MM.1S (cell line): Measurements from ENCODE around the gene SLC38A8.

Experiments used
- DNase-seq: peaks from one replicate; pipeline ENCODE4 v3.0.0-alpha.2; 2015
- H2AFZ ChIP-seq: fragments of 300-600 bp; sonication (generic); 2 replicates; pipeline ENCODE4 v1.6.0; 2016; ENCODE audit warnings: antibody characterized with exemption, low read length
- H3F3A ChIP-seq: fragments of 300-600 bp; sonication (generic); 2 replicates; pipeline ENCODE4 v1.6.1; 2016; ENCODE audit warnings: mild to moderate bottlenecking, antibody characterized with exemption, low read length, moderate library complexity, mixed read lengths; ENCODE audit not compliant: insufficient read depth
- H3K27ac ChIP-seq: fragments of 300-600 bp; sonication (generic); 2 replicates; pipeline ENCODE4 v1.5.1; 2016; ENCODE audit warnings: mild to moderate bottlenecking, low read length
- H3K27me3 ChIP-seq: fragments of 300-600 bp; sonication (generic); replicated peaks from 2 replicates; pipeline ENCODE4 v1.6.0; 2016; ENCODE audit warnings: low read length; ENCODE audit not compliant: insufficient read depth
- H3K36me3 ChIP-seq: fragments of 300-600 bp; sonication (generic); replicated peaks from 2 replicates; pipeline ENCODE4 v1.6.1; 2016; ENCODE audit warnings: mild to moderate bottlenecking, low read length, mixed read lengths; ENCODE audit not compliant: insufficient read depth
- H3K4me1 ChIP-seq: fragments of 300-600 bp; sonication (generic); 2 replicates; pipeline ENCODE4 v1.6.1; 2016; ENCODE audit warnings: low read length, mixed read lengths
- H3K4me2 ChIP-seq: fragments of 300-600 bp; sonication (generic); 2 replicates; pipeline ENCODE4 v1.6.0; 2016; ENCODE audit warnings: low read depth, low read length
- H3K4me3 ChIP-seq: fragments of 300-600 bp; sonication (generic); 2 replicates; pipeline ENCODE4 v1.5.1; 2016; ENCODE audit warnings: low read length, mixed read lengths
- H3K79me2 ChIP-seq: fragments of 300-600 bp; sonication (generic); 2 replicates; pipeline ENCODE4 v1.6.1; 2016; ENCODE audit warnings: mixed run types, low read length, mixed read lengths
- H3K9ac ChIP-seq: fragments of 300-600 bp; sonication (generic); 2 replicates; pipeline ENCODE4 v1.6.1; 2016; ENCODE audit warnings: low read length, mixed read lengths
- H3K9me2 ChIP-seq: fragments of 300-600 bp; sonication (generic); replicated peaks from 2 replicates; pipeline ENCODE4 v1.6.1; 2016; ENCODE audit warnings: mild to moderate bottlenecking, low read length, mixed read lengths; ENCODE audit not compliant: insufficient read depth
- H3K9me3 ChIP-seq: fragments of 300-600 bp; sonication (generic); replicated peaks from 2 replicates; pipeline ENCODE4 v1.6.1; 2016; ENCODE audit warnings: mild to moderate bottlenecking, low read length, mixed read lengths; ENCODE audit not compliant: insufficient read depth
- H4K20me1 ChIP-seq: fragments of 300-600 bp; sonication (generic); 2 replicates; pipeline ENCODE4 v1.6.1; 2016; ENCODE audit warnings: mild to moderate bottlenecking, low read length, moderate library complexity, mixed read lengths; ENCODE audit not compliant: insufficient read depth
- EZH2 ChIP-seq: fragments of 300-600 bp; sonication (generic); optimal IDR thresholded peaks from 2 replicates; pipeline ENCODE3; 2017; ENCODE audit warnings: low read depth, mild to moderate bottlenecking, antibody characterized with exemption, low read length, mixed read lengths
- EZH2phosphoT487 ChIP-seq: fragments of 300-600 bp; sonication (generic); IDR thresholded peaks from 2 replicates; pipeline ENCODE4 v1.6.1; 2018; ENCODE audit warnings: antibody characterized with exemption, low read length
- TF ChIP-seq, protein P1 (sequence below): fragments of 300-600 bp; sonication (generic); IDR thresholded peaks from 2 replicates; pipeline ENCODE4 v1.5.1; 2016; ENCODE audit warnings: antibody characterized with exemption, low read length, mixed read lengths

SLC38A8 gene

DNA sequence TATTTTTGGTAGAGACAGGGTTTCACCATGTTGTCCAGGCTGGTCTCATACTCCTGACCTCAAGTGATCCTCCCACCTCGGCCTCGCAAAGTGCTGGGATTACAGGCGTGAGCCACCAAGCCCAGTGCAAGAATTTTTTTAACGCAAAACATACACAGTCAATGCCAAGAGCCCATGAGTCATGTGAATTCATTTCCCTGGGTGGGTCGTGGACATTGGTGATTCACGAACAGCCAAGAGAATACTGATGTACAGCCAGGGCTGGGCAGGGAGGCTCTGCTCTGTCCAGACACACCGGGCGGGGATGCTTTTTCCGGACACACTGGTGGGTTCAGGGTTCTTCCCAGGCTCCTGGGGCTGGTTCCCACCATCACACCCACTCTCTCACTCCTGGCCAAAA is 17.7 kb downstream of the SLC38A8 start:
- Histone ChIP-seq H3K9ac (no peak overlapping the region), H3K4me1 (no peaks in the 10 kb centered on the region), H3F3A (no peaks in the 10 kb centered on the region), H3K79me2 (no peaks in the 10 kb centered on the region), H3K4me3 (no peak overlapping the region), H3K9me3 (no peaks in the 10 kb centered on the region), H3K27ac (no peak overlapping the region), H3K4me2 (no peak overlapping the region), H3K27me3 (peaks cover 14% of the 10 kb centered on the region), H4K20me1 (no peaks in the 10 kb centered on the region), H3K36me3 (no peaks in the 10 kb centered on the region), H2AFZ (no peak overlapping the region), H3K9me2 (no peaks in the 10 kb centered on the region)
- no peak for DNase-seq
- TF ChIP-seq EZH2phosphoT487, result no peak
- TF ChIP-seq, protein P1, sequence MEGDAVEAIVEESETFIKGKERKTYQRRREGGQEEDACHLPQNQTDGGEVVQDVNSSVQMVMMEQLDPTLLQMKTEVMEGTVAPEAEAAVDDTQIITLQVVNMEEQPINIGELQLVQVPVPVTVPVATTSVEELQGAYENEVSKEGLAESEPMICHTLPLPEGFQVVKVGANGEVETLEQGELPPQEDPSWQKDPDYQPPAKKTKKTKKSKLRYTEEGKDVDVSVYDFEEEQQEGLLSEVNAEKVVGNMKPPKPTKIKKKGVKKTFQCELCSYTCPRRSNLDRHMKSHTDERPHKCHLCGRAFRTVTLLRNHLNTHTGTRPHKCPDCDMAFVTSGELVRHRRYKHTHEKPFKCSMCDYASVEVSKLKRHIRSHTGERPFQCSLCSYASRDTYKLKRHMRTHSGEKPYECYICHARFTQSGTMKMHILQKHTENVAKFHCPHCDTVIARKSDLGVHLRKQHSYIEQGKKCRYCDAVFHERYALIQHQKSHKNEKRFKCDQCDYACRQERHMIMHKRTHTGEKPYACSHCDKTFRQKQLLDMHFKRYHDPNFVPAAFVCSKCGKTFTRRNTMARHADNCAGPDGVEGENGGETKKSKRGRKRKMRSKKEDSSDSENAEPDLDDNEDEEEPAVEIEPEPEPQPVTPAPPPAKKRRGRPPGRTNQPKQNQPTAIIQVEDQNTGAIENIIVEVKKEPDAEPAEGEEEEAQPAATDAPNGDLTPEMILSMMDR, result no peak
- no peak for TF ChIP-seq EZH2

GRCh38 chr16:84022644-84023043 is 20.0 kb downstream of the SLC38A8 start:
- H4K20me1 ChIP-seq, result no peaks in the 10 kb centered on the region
- H3K9me3 ChIP-seq, result no peaks in the 10 kb centered on the region
- H3K27ac ChIP-seq, result no peak overlapping the region
- H3K4me1 ChIP-seq, result no peaks in the 10 kb centered on the region
- H3K9ac ChIP-seq, result no peak overlapping the region
- no peak for DNase-seq
- no peak overlapping the region for H2AFZ ChIP-seq
- no peaks in the 10 kb centered on the region for H3K9me2 ChIP-seq
- H3K27me3 ChIP-seq, result peaks cover 24% of the 10 kb centered on the region
- no peaks in the 10 kb centered on the region for H3K36me3 ChIP-seq
- H3K4me3 ChIP-seq, result no peak overlapping the region
- no peaks in the 10 kb centered on the region for H3K79me2 ChIP-seq
- no peak overlapping the region for H3K4me2 ChIP-seq
- TF ChIP-seq EZH2 (no peak), EZH2phosphoT487 (no peak)
- TF ChIP-seq, protein P1, result no peak
- no peaks in the 10 kb centered on the region for H3F3A ChIP-seq

DNA sequence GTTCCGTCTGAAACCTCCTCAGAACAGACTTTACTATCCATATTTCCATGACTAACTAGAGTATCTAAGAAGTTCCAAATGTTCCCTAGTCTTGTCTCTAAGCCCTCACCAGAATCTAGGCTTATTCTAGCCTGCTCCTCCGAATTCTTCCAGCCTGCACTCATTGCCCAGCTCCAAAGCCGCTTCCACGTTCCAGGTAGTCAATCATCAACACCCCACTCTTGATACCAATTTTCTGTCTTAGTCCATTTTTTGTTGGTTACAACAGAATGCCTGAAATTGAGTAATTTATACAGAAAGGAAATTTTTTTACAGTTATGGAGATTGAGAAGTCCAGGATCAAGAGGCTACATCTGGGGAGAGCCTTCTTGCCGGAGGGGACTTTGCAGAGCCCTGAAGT is 21.1 kb downstream of the SLC38A8 start:
- Histone ChIP-seq H4K20me1 (no peaks in the 10 kb centered on the region), H3F3A (no peaks in the 10 kb centered on the region), H3K9me3 (no peaks in the 10 kb centered on the region), H3K27ac (no peak overlapping the region), H3K4me3 (no peak overlapping the region), H3K79me2 (no peaks in the 10 kb centered on the region), H3K9ac (no peak overlapping the region), H3K9me2 (no peaks in the 10 kb centered on the region), H3K4me1 (no peaks in the 10 kb centered on the region), H3K4me2 (no peak overlapping the region), H2AFZ (no peak overlapping the region), H3K36me3 (no peaks in the 10 kb centered on the region), H3K27me3 (peaks cover 24% of the 10 kb centered on the region)
- TF ChIP-seq EZH2 (no peak), EZH2phosphoT487 (no peak)
- TF ChIP-seq, protein P1, result no peak
- no peak for DNase-seq
